Activated T-helper 1 cell treated with anti-CD3 and anti-CD28 coated beads, Interleukin-12 subunit alpha, Interleukin-12 subunit beta, Interleukin-2, Interleukin-4 antibody, amounts not matched to agents 30 ng/mL and 10 ng/mL and 1 ng/mL, durations not matched to agents 14 hours and 24 hours and 36 hours (primary cell): ENCODE measurements around the gene C1orf105. TPM values are rescaled to one million over a fixed set of nuclear protein-coding genes. Genes with fewer than 3 reads are reported as not detected.
A peak's percentile ranks its signal among the peaks of the same experiment; 100 is the strongest.

Source experiments
- DNase-seq: peaks from one replicate; pipeline ENCODE4 v3.0.0; 2021; ENCODE audit warnings: low spot score
- H3K27ac Mint-ChIP-seq: one replicate; pipeline ENCODE4 v1.8.0; 2021; ENCODE audit warnings: mild to moderate bottlenecking, mixed read lengths
- H3K27me3 Mint-ChIP-seq: one replicate; pipeline ENCODE4 v1.8.0; 2022; ENCODE audit warnings: mild to moderate bottlenecking, moderate library complexity, mixed read lengths; ENCODE audit not compliant: insufficient read depth
- H3K36me3 Mint-ChIP-seq: one replicate; pipeline ENCODE4 v1.8.0; 2021; ENCODE audit warnings: low read depth, mixed read lengths
- H3K4me1 Mint-ChIP-seq: one replicate; pipeline ENCODE4 v1.8.0; 2021; ENCODE audit warnings: low read depth, mixed read lengths
- H3K4me3 Mint-ChIP-seq: one replicate; pipeline ENCODE4 v1.8.0; 2021; ENCODE audit warnings: mild to moderate bottlenecking, moderate library complexity, mixed read lengths
- H3K9me3 Mint-ChIP-seq: one replicate; pipeline ENCODE4 v1.8.0; 2021; ENCODE audit warnings: mixed read lengths
- intact Hi-C: fragments of 100-400 bp; cut with micrococcal nuclease; formaldehyde crosslinking; loops from one replicate; pipeline ENCODE4 v1.15.1; 2024
- total RNA-seq: library from RNA; stranded (reverse); gene quantifications from 2 replicates; pipeline ENCODE4 v1.2.3, GENCODE V29; 2022

The C1orf105 gene
- total RNA-seq, 1 donor from 2014 or later: not detected

- Mint-ChIP-seq H3K4me1 (peaks cover 52% of the 10 kb centered on the region), H3K27ac (peak overlapping the region; percentile 4), H3K9me3 (no peaks in the 10 kb centered on the region), H3K36me3 (no peaks in the 10 kb centered on the region), H3K4me3 (no peak overlapping the region), H3K27me3 (no peaks in the 10 kb centered on the region)
- DNase-seq: no peak
- intact Hi-C loops: loop anchor here (1.0 kb wide), 4 partner anchors 61 to 397 kb away; no protein-coding TSS in a partner anchor
These were observed 21.3 kb upstream of the C1orf105 start for GRCh38 chr1:172398970-172399755.

- Mint-ChIP-seq H3K27ac (no peak overlapping the region), H3K27me3 (no peaks in the 10 kb centered on the region), H3K4me1 (peaks cover 43% of the 10 kb centered on the region), H3K36me3 (no peaks in the 10 kb centered on the region), H3K4me3 (no peak overlapping the region), H3K9me3 (no peaks in the 10 kb centered on the region)
- no peak for DNase-seq
- intact Hi-C loops: loop anchor here (1.0 kb wide), 4 partner anchors 62 to 398 kb away; no protein-coding TSS in a partner anchor
These were observed 20.4 kb upstream of the C1orf105 start for GRCh38 chr1:172399756-172400721.

- Mint-ChIP-seq H3K9me3 (no peaks in the 10 kb centered on the region), H3K27ac (no peak overlapping the region), H3K27me3 (no peaks in the 10 kb centered on the region), H3K4me1 (peaks cover 41% of the 10 kb centered on the region), H3K4me3 (no peak overlapping the region), H3K36me3 (no peaks in the 10 kb centered on the region)
- intact Hi-C loops: no loop called here
- DNase-seq: no peak
These were observed 19.8 kb upstream of the C1orf105 start for GRCh38 chr1:172400722-172401105.

- H3K27me3 Mint-ChIP-seq: no peaks in the 10 kb centered on the region
- H3K4me1 Mint-ChIP-seq: peaks cover 41% of the 10 kb centered on the region
- H3K9me3 Mint-ChIP-seq: no peaks in the 10 kb centered on the region
- no peak overlapping the region for H3K4me3 Mint-ChIP-seq
- H3K36me3 Mint-ChIP-seq: no peaks in the 10 kb centered on the region
- no peak for DNase-seq
- no peak overlapping the region for H3K27ac Mint-ChIP-seq
- intact Hi-C loops: no loop called here
These were observed 19.0 kb upstream of the C1orf105 start for GRCh38 chr1:172401477-172401876.

- H3K4me1 Mint-ChIP-seq: peaks cover 41% of the 10 kb centered on the region
- H3K9me3 Mint-ChIP-seq: no peaks in the 10 kb centered on the region
- no peak overlapping the region for H3K4me3 Mint-ChIP-seq
- no peak overlapping the region for H3K27ac Mint-ChIP-seq
- H3K27me3 Mint-ChIP-seq: no peaks in the 10 kb centered on the region
- H3K36me3 Mint-ChIP-seq: no peaks in the 10 kb centered on the region
- intact Hi-C loops: no loop called here
- no peak for DNase-seq
These were observed 18.6 kb upstream of the C1orf105 start for GRCh38 chr1:172401892-172402291.

- H3K27me3 Mint-ChIP-seq: no peaks in the 10 kb centered on the region
- H3K9me3 Mint-ChIP-seq: no peaks in the 10 kb centered on the region
- no peak overlapping the region for H3K4me3 Mint-ChIP-seq
- intact Hi-C loops: no loop called here
- no peaks in the 10 kb centered on the region for H3K36me3 Mint-ChIP-seq
- peaks cover 30% of the 10 kb centered on the region for H3K4me1 Mint-ChIP-seq
- no peak for DNase-seq
- H3K27ac Mint-ChIP-seq: no peak overlapping the region
These were observed 17.5 kb upstream of the C1orf105 start for GRCh38 chr1:172402878-172403569.

GRCh38 chr1:172404121-172404520 is 16.4 kb upstream of the C1orf105 start:
- DNase-seq: no peak
- no peaks in the 10 kb centered on the region for H3K36me3 Mint-ChIP-seq
- no peak overlapping the region for H3K4me3 Mint-ChIP-seq
- no peaks in the 10 kb centered on the region for H3K9me3 Mint-ChIP-seq
- H3K27ac Mint-ChIP-seq: no peak overlapping the region
- intact Hi-C loops: no loop called here
- H3K27me3 Mint-ChIP-seq: no peaks in the 10 kb centered on the region
- peaks cover 19% of the 10 kb centered on the region for H3K4me1 Mint-ChIP-seq

GRCh38 chr1:172405912-172406311 is 14.6 kb upstream of the C1orf105 start:
- H3K4me1 Mint-ChIP-seq: peaks cover 1% of the 10 kb centered on the region
- no peaks in the 10 kb centered on the region for H3K9me3 Mint-ChIP-seq
- H3K4me3 Mint-ChIP-seq: no peak overlapping the region
- intact Hi-C loops: no loop called here
- no peaks in the 10 kb centered on the region for H3K36me3 Mint-ChIP-seq
- DNase-seq: no peak
- no peak overlapping the region for H3K27ac Mint-ChIP-seq
- no peaks in the 10 kb centered on the region for H3K27me3 Mint-ChIP-seq

- no peak for DNase-seq
- H3K4me3 Mint-ChIP-seq: no peak overlapping the region
- intact Hi-C loops: no loop called here
- no peaks in the 10 kb centered on the region for H3K4me1 Mint-ChIP-seq
- H3K27me3 Mint-ChIP-seq: no peaks in the 10 kb centered on the region
- H3K36me3 Mint-ChIP-seq: no peaks in the 10 kb centered on the region
- no peaks in the 10 kb centered on the region for H3K9me3 Mint-ChIP-seq
- H3K27ac Mint-ChIP-seq: no peak overlapping the region
These were observed 13.5 kb upstream of the C1orf105 start for GRCh38 chr1:172406968-172407367.

GRCh38 chr1:172408958-172409357 is 11.5 kb upstream of the C1orf105 start:
- Mint-ChIP-seq H3K4me1 (no peaks in the 10 kb centered on the region), H3K9me3 (no peaks in the 10 kb centered on the region), H3K36me3 (peaks cover 2% of the 10 kb centered on the region), H3K27ac (no peak overlapping the region), H3K27me3 (peaks cover 4% of the 10 kb centered on the region), H3K4me3 (no peak overlapping the region)
- no peak for DNase-seq
- intact Hi-C loops: no loop called here

GRCh38 chr1:172410027-172410426 is 10.5 kb upstream of the C1orf105 start:
- Mint-ChIP-seq H3K27me3 (peaks cover 4% of the 10 kb centered on the region), H3K9me3 (no peaks in the 10 kb centered on the region), H3K36me3 (peaks cover 2% of the 10 kb centered on the region), H3K27ac (no peak overlapping the region), H3K4me1 (no peaks in the 10 kb centered on the region), H3K4me3 (no peak overlapping the region)
- intact Hi-C loops: no loop called here
- no peak for DNase-seq

GRCh38 chr1:172411791-172412338 is 8.6 kb upstream of the C1orf105 start:
- H3K4me1 Mint-ChIP-seq: no peaks in the 10 kb centered on the region
- H3K36me3 Mint-ChIP-seq: peaks cover 2% of the 10 kb centered on the region
- H3K4me3 Mint-ChIP-seq: no peak overlapping the region
- no peaks in the 10 kb centered on the region for H3K9me3 Mint-ChIP-seq
- no peak overlapping the region for H3K27ac Mint-ChIP-seq
- intact Hi-C loops: no loop called here
- peaks cover 4% of the 10 kb centered on the region for H3K27me3 Mint-ChIP-seq
- no peak for DNase-seq
